Subcutaneous adipose tissue (tissue), 4 donors: ENCODE results near the gene PSAPL1. TPM values are rescaled to one million over a fixed set of nuclear protein-coding genes. Genes with fewer than 3 reads are reported as not detected.

Source experiments
- CTCF ChIP-seq: fragments of 450-650 bp; IDR thresholded peaks from one replicate; pipeline ENCODE4 v1.5.1; 2016; ENCODE audit warnings: low read depth, mild to moderate bottlenecking, control low read depth, antibody characterized with exemption, moderate library complexity
- total RNA-seq, 4 donors: library from RNA; depleted of rRNA; stranded (reverse); fragments of >200 nt; gene quantifications; one replicate each; pipeline ENCODE4 v1.1.0, GENCODE V29; 2016

PSAPL1 gene
- total RNA-seq, 4 donors from 2014 or later: not detected

- TF ChIP-seq CTCF: no peak
Observed at GRCh38 chr4:7427831-7428260, 6.9 kb downstream of the PSAPL1 start.

DNA sequence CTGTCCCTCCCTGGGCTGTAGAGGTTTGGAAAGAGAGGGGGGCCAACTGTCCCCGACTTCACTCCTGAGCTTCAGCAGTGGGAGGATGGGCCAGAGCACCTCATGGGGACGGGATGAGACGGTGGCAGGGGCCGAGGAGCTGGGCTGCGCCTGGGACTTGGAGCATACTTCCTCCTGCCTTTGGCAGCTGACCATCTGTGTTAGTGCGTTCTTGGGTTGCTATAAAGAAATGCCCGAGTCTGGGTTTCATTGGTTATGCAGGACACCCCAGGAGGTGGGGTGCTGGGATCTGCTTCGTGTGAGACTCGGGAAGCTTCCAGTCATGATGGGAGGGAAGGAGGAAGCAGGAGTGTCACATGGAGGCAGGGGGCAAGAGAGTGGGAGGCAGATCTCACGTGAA lies 7.4 kb downstream of the PSAPL1 start:
- TF ChIP-seq CTCF: no peak

- TF ChIP-seq CTCF: no peak
Observed at GRCh38 chr4:7426525-7427171, 8.1 kb downstream of the PSAPL1 start.

- TF ChIP-seq CTCF: no peak
Observed at GRCh38 chr4:7425591-7426468, 8.9 kb downstream of the PSAPL1 start.

DNA sequence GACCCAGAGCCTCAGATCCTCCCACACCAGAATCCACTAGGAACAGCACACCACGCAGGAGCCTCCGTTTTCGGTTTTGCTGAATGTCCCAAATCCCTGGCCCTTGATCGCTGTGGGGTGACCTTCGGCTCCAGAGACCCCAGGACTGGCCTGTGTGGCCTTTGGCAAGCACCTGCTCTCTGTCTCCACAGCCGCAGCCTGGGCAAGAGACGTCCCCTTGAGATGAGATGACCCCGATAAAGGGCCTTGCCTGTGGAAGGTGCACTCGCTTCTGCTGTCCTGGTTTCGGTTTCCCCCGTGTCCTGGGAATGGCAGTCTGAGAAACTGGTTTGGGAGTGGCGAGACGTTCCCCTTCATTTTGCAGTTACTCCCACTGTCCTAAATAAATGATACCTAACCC lies 9.6 kb downstream of the PSAPL1 start:
- no peak for TF ChIP-seq CTCF

GRCh38 chr4:7424553-7425111 lies 10.1 kb downstream of the PSAPL1 start:
- no peak for TF ChIP-seq CTCF
